ENCODE measurements around the gene DNAH10.

The DNAH10 gene, protein sequence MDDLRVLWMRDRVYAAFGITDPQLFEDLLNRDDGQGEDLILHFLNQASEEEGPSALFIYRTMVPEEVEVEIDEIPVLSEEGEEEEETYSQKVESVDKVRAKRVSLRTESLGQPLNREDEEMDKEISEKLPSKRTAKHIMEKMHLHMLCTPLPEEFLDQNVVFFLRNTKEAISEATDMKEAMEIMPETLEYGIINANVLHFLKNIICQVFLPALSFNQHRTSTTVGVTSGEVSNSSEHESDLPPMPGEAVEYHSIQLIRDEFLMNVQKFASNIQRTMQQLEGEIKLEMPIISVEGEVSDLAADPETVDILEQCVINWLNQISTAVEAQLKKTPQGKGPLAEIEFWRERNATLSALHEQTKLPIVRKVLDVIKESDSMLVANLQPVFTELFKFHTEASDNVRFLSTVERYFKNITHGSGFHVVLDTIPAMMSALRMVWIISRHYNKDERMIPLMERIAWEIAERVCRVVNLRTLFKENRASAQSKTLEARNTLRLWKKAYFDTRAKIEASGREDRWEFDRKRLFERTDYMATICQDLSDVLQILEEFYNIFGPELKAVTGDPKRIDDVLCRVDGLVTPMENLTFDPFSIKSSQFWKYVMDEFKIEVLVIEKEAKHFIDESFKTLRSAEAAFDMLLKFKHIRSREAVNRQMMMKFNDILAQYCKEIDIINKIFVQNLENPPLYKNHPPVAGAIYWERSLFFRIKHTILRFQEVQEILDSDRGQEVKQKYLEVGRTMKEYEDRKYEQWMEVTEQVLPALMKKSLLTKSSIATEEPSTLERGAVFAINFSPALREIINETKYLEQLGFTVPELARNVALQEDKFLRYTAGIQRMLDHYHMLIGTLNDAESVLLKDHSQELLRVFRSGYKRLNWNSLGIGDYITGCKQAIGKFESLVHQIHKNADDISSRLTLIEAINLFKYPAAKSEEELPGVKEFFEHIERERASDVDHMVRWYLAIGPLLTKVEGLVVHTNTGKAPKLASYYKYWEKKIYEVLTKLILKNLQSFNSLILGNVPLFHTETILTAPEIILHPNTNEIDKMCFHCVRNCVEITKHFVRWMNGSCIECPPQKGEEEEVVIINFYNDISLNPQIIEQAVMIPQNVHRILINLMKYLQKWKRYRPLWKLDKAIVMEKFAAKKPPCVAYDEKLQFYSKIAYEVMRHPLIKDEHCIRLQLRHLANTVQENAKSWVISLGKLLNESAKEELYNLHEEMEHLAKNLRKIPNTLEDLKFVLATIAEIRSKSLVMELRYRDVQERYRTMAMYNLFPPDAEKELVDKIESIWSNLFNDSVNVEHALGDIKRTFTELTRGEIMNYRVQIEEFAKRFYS (N-terminal part only)

GRCh38 chr12:123761841-123762714 is at the start of gene DNAH10:
Gene DNAH10 (plus strand): TSS chr12:123762301. CDS start chr12:123762337, 36 bp downstream.
- no peak for DNase-seq

DNA sequence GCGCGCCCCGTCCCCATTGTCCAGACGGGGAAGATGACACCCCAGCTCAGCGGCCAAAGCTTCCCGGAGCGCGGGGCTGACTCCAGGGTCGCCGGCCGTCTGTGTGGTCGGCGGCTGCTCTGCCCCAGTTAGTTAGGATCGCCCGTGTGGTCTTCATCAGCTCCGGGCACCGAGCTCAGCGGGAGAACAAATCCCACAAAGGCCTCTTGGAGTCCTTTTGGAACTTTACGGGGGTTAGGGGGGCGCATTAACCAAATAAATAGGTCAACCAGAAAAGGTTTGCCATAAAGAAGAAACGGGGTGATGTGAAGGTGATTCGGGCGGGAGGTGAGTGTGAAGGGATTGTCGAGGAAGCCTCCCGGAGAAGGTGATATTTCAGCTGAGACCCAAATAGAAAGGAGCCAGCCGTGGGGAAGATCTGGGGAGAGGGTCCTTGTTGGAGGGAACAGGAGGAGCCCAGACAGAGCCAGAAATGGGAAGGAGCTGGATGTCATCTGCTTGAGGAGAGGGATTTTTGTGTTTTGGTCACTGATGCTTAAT is 49.3 kb upstream of the DNAH10 start:
- DNase-seq: no peak

- no peak for DNase-seq
Measured at GRCh38 chr12:123713398-123713797, 48.7 kb upstream of the DNAH10 start.

DNA sequence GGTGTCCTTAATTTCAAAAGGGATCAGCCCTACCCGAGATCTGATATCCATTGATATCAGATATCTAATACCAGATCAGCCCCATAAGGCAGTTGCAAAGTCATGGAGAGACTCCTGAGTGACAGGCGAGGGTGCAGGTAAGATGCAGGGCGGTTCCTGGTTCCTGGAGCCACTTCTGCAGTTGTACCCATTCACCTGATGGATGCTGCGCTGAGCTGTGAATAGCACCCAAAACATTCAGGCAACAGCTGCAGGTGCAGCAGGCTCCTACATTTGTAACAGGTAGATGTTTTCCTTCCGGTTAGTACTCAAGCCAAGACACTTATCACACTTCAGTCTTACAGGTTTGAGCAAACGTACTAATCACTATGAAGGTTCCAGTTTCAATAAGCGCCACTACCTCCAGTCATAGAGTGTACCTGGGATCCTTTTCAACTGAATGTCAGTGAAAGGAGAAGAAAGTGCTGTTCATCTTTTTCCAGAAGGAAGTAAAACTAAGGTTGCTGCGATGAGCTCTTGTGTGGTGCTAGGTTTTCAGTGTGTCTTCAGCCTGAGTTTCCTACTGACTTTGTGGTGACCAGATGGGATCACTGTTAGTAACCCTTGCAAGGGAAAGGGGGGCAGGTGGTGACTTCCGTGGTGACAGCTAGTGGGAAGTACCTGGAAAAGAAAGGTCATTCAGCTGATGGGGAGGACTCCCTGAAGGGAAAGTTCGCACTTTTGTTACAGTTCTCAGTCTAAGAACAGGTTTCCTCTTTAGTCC is 48.1 kb upstream of the DNAH10 start:
- no peak for DNase-seq

GRCh38 chr12:123715195-123715594 is 46.9 kb upstream of the DNAH10 start:
- DNase-seq: no peak

DNA sequence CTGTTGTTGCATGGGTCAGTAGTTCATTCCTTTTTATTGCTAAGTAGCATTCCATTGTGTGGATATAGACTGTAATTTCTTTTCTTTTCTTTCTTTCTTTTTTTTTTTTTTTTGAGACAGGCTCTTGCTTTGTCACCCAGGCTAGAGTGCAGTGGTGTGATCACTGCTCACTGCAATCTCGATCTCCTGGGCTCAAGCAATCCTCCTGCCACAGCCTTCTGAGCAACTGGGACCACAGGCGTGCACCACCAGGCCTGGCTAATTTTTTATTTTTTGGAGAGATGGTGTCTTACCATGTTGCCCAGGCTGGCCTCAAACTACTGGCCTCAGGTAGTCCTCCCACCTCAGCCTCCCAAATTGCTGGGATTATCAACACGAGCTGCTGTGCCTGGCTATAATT is 44.8 kb upstream of the DNAH10 start:
- DNase-seq: no peak

- no peak for DNase-seq
Measured at GRCh38 chr12:123720141-123720814, 41.8 kb upstream of the DNAH10 start.

- no peak for DNase-seq
Measured at GRCh38 chr12:123721245-123721644, 40.9 kb upstream of the DNAH10 start.

DNA sequence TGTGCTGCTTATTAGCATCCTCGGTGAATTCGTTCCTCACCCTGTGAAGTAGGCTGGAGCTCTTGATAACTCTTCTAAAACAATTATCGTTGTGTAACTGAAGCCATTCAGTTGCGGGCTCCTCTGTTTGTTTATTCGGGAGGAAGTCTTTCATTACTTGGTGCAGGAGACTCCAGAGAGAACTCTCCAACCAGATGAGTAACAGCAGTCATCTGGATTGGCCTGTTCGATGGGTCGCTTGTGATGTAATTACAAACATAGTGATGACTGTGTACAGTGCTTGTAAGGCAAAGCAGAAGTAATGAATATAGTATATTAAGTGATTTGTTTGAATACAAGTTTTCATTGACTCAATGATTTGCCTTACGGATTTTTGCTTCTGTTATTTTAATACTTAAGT is 39.1 kb upstream of the DNAH10 start:
- no peak for DNase-seq

DNA sequence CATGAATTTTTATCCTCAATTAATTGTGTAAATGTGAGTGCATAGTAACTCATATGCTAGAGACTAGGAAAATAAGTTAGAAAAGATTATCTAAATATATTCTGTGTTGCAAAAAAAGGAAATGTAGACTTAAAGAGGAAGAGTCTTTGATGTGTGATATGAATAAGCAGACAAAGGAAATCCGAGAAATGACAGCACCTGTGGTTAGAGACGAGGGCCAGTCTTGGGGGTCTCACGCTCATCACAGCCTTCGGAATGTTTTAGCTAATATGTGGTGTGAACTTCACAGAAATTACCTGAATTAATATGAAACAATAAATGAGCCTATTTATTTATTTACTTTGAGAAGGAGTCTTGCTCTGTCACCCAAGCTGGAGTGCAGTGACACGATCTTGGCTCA is 38.3 kb upstream of the DNAH10 start:
- no peak for DNase-seq

DNA sequence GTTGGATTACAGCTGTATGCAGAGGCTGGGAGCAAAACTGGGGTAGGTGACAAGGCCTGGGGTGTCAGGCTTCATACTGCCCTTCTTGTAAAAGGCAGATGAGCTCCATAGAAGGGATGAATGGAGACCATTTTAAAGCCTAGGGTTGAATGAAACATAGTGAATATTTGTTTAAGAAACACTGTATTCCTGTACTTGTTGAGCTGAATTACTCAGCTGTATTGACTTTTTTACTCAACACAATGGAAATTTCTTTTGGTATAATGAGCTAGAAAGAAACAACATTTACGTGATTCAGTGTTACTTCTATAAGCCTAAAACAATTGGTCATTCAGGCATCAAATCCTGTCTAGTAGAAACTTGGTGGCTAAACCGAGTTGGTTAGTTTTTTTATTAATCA is 35.9 kb upstream of the DNAH10 start:
- no peak for DNase-seq

DNA sequence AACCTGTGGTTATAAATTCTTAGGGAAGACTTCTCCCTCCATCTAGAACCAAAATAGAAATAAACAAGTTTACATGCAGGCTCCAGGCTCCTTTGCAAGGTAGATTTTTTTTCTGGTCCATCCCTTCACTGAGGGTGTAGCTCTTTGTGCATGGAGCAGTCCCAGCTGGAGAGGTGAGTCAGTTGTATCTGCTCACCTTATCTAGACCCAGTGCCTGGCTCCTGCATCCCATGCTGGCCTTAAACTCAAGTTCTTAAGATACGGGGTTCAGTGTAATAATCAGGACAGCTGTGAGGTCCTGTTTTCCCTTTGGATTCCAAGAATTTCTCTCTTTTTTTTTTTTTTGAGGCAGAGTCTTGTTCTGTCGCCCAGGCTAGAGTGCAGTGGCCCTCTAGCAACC is 35.1 kb upstream of the DNAH10 start:
- DNase-seq: no peak

DNA sequence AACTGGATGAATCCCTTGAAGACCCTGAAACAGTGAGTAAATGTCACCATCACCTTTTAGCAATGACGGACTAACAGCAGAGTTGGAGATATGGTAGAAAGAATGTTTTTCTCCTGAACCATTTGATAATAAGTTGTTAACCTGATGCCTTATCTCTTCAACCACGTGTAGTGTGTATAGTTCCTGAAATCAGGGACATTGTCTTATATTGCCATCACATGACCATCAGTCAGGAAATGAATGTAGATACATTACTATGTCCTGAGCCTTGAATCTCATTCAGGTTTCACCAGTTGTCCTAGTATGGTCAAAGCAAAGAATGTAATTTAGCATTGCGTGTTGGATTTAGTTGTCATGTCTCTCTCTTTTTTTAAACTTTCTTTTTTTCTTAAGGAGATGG is 34.2 kb upstream of the DNAH10 start:
- no peak for DNase-seq

- DNase-seq: no peak
Measured at GRCh38 chr12:123731596-123731995, 30.5 kb upstream of the DNAH10 start.

DNA sequence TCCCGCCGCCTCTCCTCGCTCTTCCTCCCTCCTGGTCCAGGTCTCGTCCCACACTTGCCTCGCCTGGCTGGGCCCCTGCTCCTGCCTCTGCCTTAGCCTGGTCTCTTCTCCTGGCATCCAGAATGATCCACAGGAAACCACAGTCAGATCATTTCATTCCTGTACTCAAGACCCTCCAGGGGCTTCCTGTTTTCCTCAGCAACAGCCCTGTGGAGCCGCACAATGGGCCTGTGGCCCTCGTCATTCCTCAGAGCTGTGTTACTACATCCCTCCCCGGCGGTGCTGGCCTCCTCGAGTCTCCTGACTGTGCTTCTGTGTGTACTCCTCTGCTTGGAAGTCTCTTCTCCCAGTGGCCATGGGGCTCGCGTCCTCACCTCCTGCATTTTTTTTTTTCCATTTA is 29.9 kb upstream of the DNAH10 start:
- no peak for DNase-seq

GRCh38 chr12:123733229-123733628 is 28.9 kb upstream of the DNAH10 start:
- DNase-seq: no peak

GRCh38 chr12:123734268-123734667 is 27.8 kb upstream of the DNAH10 start:
- DNase-seq: no peak

DNA sequence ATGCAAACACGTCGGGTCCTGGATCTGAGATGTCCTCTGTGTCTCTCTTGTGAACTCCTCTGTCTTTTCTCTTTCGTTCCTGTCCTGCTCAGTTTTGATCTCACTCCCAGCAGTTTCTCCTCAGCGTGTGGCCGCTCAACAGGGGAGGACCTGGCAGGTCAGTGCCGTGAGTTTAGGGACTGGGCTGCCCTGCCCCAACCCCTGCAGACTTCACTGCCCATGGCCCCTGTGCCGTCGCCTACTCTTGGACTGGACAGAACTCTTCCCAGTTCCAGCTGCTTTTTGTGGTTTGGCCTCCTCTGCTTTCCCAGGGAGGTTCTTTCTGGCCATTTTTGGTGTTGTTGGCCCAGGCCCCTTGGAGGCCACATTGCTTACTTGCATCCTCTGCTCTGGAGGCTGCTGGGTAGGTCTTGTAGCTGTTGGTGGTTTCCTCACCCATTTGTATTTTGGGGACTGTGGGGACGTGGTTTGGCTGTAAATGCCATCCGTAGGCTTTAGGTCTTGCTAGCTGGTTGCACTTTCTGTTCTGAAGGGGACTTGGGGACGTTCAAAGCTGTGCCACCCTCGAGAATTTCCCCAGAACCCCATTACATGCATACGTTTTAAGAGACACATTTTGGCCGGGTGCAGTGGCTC is 20.0 kb upstream of the DNAH10 start:
- DNase-seq: no peak

DNA sequence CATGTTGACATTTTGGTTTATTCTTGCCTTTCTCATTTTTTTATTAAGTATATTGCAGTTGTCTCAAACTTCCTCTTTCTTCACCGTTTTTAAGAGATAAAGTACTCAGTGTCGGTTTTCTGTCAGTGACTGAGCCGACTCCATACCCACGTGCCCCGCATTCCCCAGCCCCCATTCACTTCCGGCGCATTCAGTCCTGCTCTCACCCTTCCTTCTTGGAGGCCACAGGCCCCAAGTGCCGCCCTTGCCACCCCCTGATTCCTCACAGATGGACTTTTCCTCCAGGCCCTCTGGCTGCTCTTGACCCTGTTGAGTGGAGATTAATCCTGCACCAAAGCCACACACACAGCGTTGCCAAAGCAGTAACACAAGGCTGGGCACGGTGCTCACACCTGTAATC is 19.1 kb upstream of the DNAH10 start:
- DNase-seq: no peak

- DNase-seq: no peak
Measured at GRCh38 chr12:123744836-123745235, 17.3 kb upstream of the DNAH10 start.

Measured in NCI-H1092 (cell line).